ENCODE data around the gene ARAP2.

Gene ARAP2

GRCh38 chr4:36224972-36225903 is 19.1 kb downstream of the ARAP2 start:
- DNase-seq (ENCODE audit: low read depth in 1 of 2, low spot score in 1 of 2): no peak

DNA sequence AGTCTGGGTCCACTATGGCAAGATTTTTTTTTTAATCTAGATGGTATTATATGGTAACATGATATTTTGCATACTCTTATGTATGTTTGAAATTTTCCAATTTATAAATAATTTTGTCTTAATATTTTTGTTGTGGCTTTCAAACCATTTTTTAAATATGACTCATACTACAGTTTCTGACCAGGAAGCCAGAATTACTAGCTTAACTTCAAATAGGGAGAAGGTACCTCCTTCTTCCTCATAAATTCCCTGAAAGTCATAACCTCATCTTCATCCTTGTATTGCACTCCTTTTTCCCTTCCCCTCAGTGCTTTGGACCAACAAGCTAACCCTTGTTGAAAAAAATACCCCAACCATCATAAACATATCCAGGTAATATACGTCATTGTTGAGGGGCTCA is 21.6 kb downstream of the ARAP2 start:
- no peak for DNase-seq (ENCODE audit: low read depth in 1 of 2, low spot score in 1 of 2)

GRCh38 chr4:36220776-36221175 is 23.5 kb downstream of the ARAP2 start:
- no peak for DNase-seq (ENCODE audit: low read depth in 1 of 2, low spot score in 1 of 2)

DNA sequence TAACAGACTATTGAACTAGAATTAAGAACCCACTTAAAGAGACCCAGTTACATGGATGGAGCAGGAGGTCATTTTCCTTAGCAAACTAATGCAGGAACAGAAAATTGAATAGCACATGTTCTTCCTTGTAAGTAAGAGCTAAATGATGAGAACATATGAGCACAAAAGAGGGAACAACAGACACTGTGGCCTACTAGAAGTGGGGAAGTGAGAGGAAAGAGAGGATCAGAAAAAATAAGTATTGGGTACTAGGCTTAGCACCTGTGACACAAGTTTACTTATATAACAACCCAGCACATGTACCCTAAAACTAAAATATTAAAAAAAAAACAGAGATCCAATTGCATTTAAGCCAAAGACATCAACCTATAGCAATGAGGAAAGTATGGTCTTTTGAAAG is 26.2 kb downstream of the ARAP2 start:
- DNase-seq (ENCODE audit: low read depth in 1 of 2, low spot score in 1 of 2): no peak

DNA sequence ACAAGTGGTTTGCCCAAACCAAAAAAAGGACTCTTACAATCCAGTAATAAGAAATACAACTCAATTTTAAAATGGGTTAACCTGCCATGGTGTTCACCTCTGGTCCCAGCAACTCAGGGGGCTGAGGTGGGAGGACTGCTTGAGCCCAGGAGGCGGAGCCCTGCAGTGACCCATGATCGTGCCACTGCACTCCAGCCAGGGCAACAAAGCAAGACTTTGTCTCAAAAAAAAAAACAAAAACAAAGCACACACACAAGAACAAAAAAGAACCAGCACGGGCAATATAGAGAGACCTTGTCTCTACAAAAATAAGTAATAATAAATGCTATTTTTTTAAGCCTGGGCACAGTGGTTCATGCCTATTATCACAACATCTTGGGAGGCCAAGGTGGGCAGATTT is 28.7 kb downstream of the ARAP2 start:
- DNase-seq (ENCODE audit: low read depth in 1 of 2, low spot score in 1 of 2): no peak

DNA sequence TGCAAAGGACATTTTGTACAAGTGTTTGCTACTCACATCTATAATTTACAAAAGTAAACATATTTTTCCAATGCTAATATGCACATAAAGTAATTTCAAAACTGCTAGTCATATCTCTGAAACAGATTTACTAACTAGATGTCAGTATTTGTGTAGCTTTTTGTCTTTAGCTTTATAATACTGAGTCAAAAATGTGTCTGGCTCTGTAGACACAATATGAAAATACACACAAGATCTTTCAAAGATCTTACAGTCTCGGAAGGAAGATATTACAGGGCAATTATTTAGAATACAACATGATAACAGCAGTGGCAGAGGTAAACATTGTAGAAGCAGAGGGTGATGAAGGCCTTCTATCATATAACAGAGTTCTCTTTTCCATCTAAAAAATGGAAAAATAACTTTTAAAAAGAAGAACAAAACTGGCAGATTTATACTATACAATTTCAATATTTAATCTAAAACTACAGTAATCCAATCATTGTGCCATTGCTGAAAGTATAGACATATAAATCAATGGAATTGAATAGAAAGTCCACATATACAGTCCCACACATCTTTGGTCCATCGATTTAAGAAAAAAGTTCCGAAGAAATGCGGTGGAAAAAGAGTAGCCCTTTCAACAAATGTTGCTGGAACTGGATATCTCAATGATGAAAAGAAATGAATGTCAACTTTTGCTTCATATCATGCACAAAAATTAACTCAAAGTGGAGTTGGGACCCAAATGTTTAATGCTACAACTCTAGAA is 29.4 kb downstream of the ARAP2 start:
- DNase-seq (ENCODE audit: low read depth in 1 of 2, low spot score in 1 of 2): no peak

- no peak for DNase-seq (ENCODE audit: low read depth in 1 of 2, low spot score in 1 of 2)
These were observed 30.3 kb downstream of the ARAP2 start for GRCh38 chr4:36213977-36214376.

GRCh38 chr4:36211084-36211483 is 33.2 kb downstream of the ARAP2 start:
- no peak for DNase-seq (ENCODE audit: low read depth in 1 of 2, low spot score in 1 of 2)

DNA sequence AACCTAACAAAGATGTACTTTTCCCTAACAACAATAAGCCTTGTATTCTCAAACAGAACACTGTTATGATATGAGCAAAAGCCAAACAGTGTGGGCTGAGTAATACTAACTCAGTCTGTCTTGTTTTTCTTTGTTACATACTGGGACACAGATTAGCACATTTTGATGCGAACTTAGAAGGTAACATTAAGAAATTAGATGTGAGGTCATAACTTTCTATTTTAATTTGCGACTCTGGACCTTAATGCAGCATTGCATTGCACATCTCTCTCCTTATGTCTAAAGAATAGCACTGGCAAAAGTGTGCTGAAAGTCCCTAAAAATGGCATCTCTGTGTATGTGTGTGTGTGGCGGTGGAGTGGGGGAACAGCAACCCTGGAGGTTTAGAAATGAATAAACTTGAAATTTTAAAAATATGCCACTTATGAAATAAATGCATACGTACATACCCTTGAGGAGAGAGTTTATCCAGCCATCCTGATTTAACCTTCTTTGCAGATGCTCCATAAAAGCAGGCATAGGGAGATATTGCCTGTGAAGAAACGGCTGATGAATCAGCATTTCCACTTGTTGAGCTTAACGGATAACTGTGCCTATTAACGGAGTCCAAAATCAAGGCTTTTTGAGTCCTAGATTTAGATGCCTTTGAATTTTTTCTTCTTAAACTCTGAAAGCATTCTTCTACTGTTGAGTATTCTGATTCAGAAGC is 34.2 kb downstream of the ARAP2 start:
- no peak for DNase-seq (ENCODE audit: low read depth in 1 of 2, low spot score in 1 of 2)

DNA sequence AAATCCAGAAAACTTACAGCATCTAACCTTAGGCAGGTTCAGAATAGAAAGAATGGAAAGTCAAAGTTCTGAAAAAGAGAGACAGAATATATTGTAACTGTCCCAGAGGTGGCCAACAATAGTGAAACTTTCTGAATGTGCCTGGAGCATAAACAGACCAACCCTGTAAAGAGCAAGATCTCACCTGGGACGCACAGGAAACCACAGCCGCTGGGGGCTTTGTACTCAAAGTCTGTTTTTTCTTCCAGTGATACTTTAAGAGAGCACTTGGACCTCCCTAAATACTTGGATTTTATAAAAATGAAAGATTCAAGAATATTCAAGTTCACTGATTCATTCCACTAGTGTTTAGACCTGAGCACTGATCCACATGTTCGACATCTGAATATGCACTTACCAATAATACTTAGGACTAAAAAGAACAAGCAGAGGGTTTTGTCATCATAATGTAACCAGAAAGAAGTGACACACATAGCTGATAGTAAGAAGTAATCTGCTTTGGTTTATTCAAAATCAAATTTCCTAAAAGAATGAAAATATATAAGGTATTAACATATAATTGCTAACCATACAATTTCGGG is 35.3 kb downstream of the ARAP2 start:
- DNase-seq (ENCODE audit: low read depth in 1 of 2, low spot score in 1 of 2): no peak

- no peak for DNase-seq (ENCODE audit: low read depth in 1 of 2, low spot score in 1 of 2)
These were observed 36.3 kb downstream of the ARAP2 start for GRCh38 chr4:36207831-36208520.

- no peak for DNase-seq (ENCODE audit: low read depth in 1 of 2, low spot score in 1 of 2)
These were observed 36.9 kb downstream of the ARAP2 start for GRCh38 chr4:36207367-36207766.

DNA sequence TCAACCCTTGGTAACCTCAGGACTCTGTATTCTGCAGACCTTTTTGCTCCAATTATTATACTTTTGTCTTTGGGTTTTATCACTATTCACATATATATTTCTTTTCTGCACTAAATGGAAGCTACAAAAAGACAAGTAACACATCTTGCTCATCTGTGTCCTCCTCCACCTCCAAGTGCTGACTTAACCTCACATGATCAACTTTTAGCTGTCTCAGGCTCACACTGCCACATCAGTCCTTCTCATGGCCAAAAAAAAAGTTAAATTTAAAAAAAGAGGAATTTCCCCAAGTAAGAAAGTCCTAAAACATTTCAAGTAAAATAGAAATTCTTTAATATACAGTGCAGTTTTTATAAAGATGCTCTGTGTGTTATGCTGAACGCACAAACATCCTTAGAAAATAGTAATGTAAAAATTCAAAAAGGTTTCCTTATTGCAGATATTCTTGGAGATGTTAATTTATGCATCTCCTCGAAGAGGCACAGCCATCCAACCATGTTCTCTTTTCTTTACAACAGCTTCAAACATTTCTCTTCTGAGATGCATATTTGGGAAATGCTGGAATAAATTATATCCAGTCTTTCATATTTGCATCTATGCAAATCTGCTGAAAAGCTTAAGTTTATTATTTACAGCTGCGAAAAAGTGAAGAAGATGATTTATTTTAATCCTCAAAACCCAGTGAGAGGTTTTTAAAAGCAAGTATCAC is 37.6 kb downstream of the ARAP2 start:
- DNase-seq (ENCODE audit: low read depth in 1 of 2, low spot score in 1 of 2): no peak

GRCh38 chr4:36206012-36206411 is 38.3 kb downstream of the ARAP2 start:
- no peak for DNase-seq (ENCODE audit: low read depth in 1 of 2, low spot score in 1 of 2)

GRCh38 chr4:36198861-36199260 is 45.5 kb downstream of the ARAP2 start:
- DNase-seq (ENCODE audit: low read depth in 1 of 2, low spot score in 1 of 2): no peak

GRCh38 chr4:36198068-36198808 is 46.1 kb downstream of the ARAP2 start:
- no peak for DNase-seq (ENCODE audit: low read depth in 1 of 2, low spot score in 1 of 2)

GRCh38 chr4:36197501-36197900 is 46.8 kb downstream of the ARAP2 start:
- DNase-seq (ENCODE audit: low read depth in 1 of 2, low spot score in 1 of 2): no peak

- DNase-seq (ENCODE audit: low read depth in 1 of 2, low spot score in 1 of 2): no peak
These were observed 48.0 kb downstream of the ARAP2 start for GRCh38 chr4:36196145-36196913.

DNA sequence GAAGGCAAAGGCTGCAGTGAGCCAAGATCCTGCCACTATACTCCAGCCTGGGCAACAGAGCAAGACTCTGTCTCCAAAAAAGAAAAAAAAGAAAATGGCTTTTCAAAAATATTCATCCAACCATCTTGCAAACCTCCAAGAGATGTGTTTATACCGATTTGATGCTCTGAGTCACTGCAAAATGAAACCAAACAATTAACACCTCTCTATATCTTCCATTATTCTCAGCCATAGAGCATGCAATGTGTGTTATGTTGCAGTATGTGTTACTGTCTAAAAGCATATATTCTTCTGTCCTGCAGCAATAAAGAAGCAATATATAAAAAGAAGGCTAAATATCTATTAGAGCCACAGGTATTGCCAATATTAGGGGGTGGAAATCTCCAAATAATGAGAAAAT is 51.4 kb downstream of the ARAP2 start:
- DNase-seq (ENCODE audit: low read depth in 1 of 2, low spot score in 1 of 2): no peak

Measured in stimulated activated CD4-positive, alpha-beta T cell treated with anti-CD3 and anti-CD28 coated beads, Interleukin-15, amount 100 ng/mL, for 1 hour (primary cell).